LoVo (cell line): ENCODE data around the gene HEXD.
A peak's percentile ranks its signal among the peaks of the same experiment; 100 is the strongest.

Experiments
- DNase-seq: peaks from one replicate; pipeline ENCODE4 v3.0.0-alpha.2; 2016; ENCODE audit warnings: low spot score

Gene HEXD

GRCh38 chr17:82415336-82415735 lies 2.8 kb upstream of the HEXD start:
- no peak for DNase-seq

DNA sequence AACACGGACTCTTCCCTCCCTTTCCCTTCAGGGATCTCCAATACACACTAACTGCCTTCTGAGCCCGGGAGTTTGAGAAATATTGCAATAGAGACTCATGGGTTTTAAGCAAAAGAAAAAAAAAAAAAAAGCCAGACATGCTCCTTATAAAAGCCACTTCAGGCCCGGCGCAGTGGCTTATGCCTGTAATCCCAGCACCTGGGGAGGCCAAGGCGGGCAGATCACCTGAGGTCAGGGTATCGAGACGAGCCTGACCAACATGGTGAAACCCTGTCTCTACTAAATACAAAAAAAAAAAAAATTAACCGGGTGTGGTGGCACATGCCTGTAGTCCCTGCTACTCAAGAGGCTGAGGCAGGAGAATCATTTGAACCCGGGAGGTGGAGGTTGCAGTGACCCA lies 2.4 kb upstream of the HEXD start:
- no peak for DNase-seq

DNA sequence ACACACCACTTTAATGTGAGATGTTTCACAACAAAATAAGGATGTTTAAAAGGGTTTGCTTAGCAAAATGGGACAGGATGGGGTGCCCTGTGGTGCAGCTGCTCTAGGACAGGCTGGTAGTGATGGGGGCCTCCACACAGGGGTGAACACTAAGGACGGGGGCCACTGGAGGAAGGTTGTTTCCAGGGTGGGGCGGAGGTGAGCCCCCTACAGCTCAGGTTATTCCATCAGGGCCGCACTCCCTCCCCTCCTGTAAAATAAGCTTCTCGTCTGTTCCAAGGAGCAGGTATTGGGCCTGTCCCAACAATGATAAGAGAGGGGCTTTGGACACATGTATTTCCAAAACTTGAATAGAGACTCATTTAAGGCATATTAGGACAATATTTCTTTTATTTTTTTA lies 1.9 kb upstream of the HEXD start:
- DNase-seq = no peak

DNA sequence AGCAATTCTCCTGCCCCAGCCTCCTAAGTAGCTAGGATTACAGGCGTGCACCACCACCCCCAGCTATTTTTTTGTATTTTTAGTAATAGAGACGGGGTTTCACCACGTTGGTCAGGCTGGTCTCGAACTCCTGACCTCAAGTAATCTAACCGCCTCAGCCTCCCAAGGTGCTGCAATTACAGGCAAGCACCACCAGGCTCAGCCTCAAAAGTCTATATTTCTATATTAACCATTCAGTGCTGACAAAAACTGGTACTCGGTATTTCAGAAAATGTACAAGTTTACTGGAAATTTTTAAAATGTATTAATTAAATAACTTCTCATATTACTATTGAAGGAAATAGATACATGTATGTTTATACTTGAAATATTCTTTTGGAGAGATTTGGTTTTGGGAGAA lies 1.4 kb upstream of the HEXD start:
- DNase-seq = no peak

DNA sequence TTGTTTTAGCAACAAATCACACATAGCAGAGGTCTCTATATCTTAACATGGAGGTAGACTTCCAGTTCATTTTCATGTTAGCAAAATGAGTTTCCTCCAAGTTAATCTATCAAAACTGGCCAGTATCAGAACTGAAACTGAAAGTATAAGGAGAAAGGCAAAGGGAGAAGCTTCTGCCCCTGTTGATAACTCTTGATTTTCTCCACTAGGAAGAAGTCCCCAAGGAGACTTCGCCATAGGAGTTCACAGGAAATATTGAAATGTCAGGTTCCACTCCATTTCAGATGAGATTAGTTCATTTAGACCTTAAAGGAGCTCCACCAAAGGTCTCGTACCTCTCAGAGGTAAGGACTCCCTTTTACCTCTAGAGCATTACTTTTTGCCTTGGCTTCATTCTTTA lies 1.4 kb downstream of the HEXD start:
- DNase-seq = peak; percentile 38

DNA sequence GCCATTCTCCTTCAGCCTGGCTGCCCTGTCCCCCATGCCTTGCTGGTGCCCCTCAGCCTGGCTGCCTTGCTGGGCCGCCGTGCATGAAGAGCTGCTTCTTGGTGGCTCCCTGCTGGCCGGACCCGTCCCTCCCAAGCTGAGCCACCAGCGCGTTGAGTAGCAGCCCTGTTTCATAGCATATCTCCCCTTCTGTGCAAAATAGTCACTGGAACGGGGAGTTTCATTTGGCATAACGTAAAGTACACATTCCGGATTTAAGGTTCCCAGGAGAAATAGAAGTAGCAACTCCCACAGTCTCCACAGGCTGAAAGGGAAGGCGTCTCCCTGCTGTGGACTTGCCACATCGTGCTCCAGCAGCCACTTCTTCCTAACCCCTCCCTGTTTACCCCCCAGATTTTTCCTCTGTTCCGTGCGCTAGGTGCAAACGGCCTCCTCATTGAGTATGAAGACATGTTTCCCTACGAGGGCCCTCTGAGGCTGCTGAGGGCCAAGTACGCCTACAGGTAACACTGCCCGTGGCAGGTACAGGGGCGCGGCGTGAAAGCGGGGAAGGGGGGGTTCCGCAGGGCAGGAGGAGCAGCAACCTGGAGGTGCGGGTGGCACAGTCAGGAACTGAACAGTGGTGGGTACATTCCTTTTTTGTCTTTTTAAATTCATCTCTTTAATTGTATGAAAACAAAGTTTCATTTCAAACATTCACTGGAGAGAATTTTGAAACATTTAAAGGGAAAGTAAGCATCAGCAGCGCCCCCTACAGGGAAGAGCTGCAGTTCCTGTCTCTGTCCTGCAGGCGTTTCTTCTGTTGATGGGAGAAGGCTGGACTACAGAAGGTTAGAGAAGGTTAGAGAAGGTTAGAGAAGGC lies 6.1 kb downstream of the HEXD start:
- peak; percentile 12 for DNase-seq

- no peak for DNase-seq
These were observed 6.7 kb downstream of the HEXD start for GRCh38 chr17:82424863-82425159.

- no peak for DNase-seq
These were observed 10.4 kb downstream of the HEXD start for GRCh38 chr17:82428546-82428945.

DNA sequence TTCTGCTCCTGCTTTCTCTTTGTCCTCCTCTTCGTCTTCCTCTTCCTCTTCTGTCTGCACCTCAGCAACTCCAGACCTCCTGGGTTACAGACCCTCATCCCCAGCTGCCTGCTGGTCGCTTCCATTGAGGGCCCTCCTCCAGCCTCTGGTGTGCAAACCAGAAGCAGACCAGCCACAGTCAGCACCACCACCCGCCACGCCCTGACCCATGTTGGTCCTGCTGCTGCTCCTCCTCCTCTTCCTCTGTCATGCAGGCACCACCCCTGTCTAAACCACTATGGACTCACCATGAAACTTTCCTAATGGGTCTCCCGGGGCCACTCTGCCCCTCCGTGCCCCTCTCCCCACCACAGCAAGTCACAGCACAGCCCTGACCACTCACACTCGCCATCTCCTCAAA lies 11.7 kb downstream of the HEXD start:
- no peak for DNase-seq

GRCh38 chr17:82432017-82432416 lies 13.9 kb downstream of the HEXD start:
- no peak for DNase-seq

- no peak for DNase-seq
These were observed 15.5 kb downstream of the HEXD start for GRCh38 chr17:82433560-82434215.

- no peak for DNase-seq
These were observed 16.0 kb downstream of the HEXD start for GRCh38 chr17:82434216-82434565.

GRCh38 chr17:82435103-82435502 lies 17.0 kb downstream of the HEXD start:
- DNase-seq = no peak

DNA sequence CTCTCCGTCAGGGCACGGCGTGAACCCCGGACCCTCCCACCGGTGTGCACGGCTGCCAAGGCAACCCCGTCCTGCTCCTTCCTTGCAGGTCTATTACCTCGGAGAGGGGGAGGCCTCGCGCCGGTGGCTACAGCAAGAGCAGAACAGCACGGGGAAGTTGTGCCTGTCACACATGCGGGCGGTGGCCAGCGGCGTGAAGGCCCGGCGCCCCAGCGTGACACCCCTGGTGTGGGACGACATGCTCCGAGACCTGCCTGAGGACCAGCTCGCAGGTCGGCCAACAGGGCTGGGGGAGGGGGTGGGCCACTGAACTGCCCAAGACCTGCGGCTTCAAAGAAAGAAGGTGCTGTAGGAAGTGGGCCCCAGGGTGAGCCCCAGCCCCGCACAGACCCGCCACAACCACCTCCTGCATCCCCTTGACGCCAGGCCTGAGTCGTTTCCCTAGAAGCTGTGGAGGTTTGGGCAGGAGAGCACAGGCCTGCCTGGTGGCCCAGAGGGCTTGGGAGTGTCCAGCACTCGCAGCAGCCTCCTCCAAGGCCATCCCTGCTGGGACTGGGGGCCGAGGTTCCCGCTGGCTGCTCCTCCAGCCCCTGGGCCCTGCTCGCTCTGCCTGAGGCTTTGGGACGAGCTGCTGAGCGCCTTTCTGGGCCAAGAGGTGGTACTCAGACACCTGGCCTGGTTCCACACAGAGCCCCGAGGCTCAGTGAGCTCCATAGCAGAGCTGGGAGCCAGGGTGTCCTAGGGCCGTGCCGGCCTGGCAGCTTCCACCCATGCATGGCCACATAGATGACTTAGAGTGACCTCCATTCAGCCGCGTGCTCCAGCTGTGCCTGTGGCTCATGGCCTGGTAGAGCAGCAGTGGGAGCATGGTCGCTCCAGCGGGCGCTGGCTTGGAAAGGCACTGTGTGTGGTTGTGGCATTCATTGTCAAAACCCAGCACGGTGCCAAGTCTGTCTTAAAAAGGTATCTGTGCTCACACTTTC lies 17.7 kb downstream of the HEXD start:
- DNase-seq = no peak

DNA sequence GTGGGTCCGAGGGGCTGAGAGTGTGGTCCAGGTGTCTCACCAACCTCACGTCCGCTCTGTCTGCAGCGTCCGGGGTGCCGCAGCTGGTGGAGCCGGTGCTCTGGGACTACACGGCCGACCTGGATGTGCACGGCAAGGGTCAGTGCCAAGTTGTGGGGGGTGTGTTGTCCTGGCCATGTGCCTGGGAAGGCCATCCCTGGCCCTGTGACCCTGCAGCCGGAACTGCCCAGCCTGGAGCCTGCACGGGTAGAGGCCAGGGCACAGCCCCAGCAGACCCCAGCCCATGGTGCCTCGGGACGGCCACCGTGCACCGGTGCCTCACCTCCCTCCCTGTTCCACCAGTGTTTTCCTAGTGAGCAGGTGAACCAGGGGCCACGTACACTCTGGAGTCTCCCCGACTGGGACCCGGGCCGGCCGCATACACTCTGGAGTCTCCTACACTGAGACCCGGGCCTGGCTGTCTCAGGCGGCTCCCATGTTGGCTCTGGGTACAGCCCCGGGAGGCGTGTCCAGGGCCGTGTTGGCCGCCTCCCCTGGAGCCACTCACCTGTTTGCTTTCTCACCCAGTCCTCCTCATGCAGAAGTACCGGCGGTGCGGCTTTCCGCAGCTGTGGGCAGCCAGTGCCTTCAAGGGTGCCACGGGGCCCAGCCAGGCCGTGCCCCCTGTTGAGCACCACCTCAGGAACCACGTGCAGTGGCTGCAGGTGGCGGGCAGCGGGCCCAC lies 18.6 kb downstream of the HEXD start:
- DNase-seq = no peak

DNA sequence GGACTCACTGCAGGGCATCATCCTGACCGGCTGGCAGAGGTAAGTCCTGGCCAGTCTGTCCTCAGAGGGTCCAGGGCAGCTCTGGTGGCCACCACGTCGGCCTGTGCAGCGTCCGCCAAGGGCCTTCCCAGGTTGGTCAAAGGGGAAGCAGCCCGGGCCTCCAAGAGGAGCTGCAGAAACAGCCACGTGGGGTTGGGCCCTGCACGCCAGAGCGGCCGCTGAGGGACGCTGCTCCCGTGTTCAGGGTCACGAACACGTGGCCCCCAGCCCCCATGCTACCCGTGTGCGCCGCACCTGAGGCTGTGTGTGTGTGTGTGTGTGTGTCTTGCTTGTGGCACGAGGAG lies 19.1 kb downstream of the HEXD start:
- DNase-seq = no peak

GRCh38 chr17:82438401-82439193 lies 20.4 kb downstream of the HEXD start:
- DNase-seq = no peak

GRCh38 chr17:82439194-82439828 lies 21.2 kb downstream of the HEXD start:
- no peak for DNase-seq

DNA sequence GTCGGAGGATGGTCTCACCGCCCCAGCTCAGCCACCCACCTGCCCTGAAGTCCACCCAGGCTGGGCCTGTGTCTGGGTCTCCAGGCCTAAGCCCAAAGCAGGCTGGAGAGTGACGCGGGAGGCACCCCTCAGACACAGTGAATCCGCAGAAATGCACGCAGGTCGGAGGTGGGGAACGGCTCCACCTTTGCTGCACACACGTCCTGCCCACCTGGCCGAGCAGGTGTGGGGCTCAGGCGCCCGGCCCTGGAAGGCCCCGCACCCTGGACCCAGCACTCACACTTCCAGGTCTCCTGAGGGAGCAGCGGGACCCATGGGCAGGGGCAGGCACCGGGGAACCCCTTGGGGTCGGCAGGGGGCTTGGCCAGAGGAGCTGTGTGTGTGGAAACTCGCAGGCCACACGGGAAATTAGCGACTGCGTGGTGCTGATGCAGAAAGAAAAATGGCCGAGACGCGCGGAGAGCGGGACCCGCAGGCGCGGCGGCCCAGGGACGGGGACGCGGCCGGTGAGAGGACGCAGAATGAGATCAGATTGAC lies 21.8 kb downstream of the HEXD start:
- DNase-seq = no peak

DNA sequence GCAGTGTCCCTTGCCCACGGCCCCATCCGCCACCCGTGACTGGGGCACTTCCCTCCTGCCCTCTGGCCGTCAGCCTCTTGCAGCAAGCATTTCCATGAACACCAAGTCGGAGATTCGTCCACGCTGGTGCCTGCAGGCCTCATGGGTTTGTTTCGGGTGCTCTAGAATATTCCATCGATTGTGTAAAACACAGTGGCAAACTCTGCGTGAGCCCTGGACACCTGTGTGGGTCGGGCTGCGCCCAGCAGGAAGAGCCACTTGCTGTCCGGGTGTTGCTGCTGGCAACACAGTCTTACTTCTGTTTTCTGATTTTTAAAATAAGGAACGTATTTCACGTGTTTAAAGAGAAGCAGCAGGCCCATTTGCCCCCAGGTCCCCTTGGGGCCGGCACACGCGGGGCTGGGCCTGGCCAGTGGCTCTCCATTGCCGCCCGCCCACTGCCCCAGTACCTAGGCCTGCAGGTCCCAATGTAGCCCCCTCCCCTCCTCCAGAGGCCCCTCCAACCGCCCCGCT lies 22.4 kb downstream of the HEXD start:
- DNase-seq = no peak
